SK-N-SH (cell line): Measurements from ENCODE around the gene HAND1. TPM values are rescaled to one million over a fixed set of nuclear protein-coding genes. Genes with fewer than 3 reads are reported as not detected.

ENCODE experiments used
- CTCF ChIA-PET: fragments of 300-600, 350-600 bp; formaldehyde crosslinking; extraction: SDS; loops from one replicate; lab custom pipeline; 2021; lab: Yijun Ruan, JAX
- POLR2A ChIA-PET: fragments of 350-600 bp; sonication (Branson Sonifier 250); formaldehyde crosslinking; extraction: SDS; loops from one replicate; lab custom pipeline; 2020; ENCODE audit warnings: antibody characterized with exemption, inconsistent platforms; lab: Yijun Ruan, JAX
- DNase-seq: peaks from one replicate; pipeline ENCODE4 v3.0.0; 2012
- H2AFZ ChIP-seq: fragments of 200-600 bp; sonication (generic); 2 replicates; pipeline ENCODE4 v1.8.1; 2016; ENCODE audit warnings: antibody characterized with exemption, mild to moderate bottlenecking, low read depth
- H3F3A ChIP-seq: fragments of 200-600 bp; sonication (generic); replicated peaks from 2 replicates; pipeline ENCODE3; 2016; ENCODE audit warnings: antibody characterized with exemption, mild to moderate bottlenecking; ENCODE audit not compliant: insufficient read depth
- H3K27ac ChIP-seq, 2 experiments: fragments of 200-500 bp in 1 of 2; fragments of 200-600 bp in 1 of 2; sonication (Bioruptor generic) in 1 of 2; sonication (generic), shearing (Covaris generic) in 1 of 2; 2 replicates each; pipeline versions ENCODE4 v1.5.1 to v1.6.1; 2014 to 2016; ENCODE audit warnings: low read depth in 2 of 2, inconsistent platforms in 1 of 2, low read length in 1 of 2, mild to moderate bottlenecking in 1 of 2, mixed read lengths in 1 of 2
- H3K27me3 ChIP-seq: fragments of 200-600 bp; sonication (generic), shearing (Covaris generic); 2 replicates; pipeline ENCODE4 v1.6.1; 2016; ENCODE audit warnings: mixed run types; ENCODE audit not compliant: insufficient read depth
- H3K36me3 ChIP-seq, 2 experiments: fragments of 200-500 bp in 1 of 2; fragments of 200-600 bp in 1 of 2; sonication (Bioruptor generic) in 1 of 2; sonication (generic) in 1 of 2; replicated peaks in 1 of 2; 2 replicates each; pipeline versions ENCODE3 to v1.5.1; 2014 to 2016; ENCODE audit warnings: low read length in 1 of 2, mild to moderate bottlenecking in 1 of 2; ENCODE audit not compliant: insufficient read depth in 2 of 2, control insufficient read depth in 1 of 2
- H3K4me1 ChIP-seq, 2 experiments: fragments of 200-500 bp in 1 of 2; fragments of 200-600 bp in 1 of 2; sonication (Bioruptor generic) in 1 of 2; sonication (generic), shearing (Covaris generic) in 1 of 2; 2 replicates each; pipeline versions ENCODE4 v1.5.1 to v1.6.1; 2014 to 2016; ENCODE audit warnings: low read depth in 1 of 2, low read length in 1 of 2, mixed run types in 1 of 2; ENCODE audit not compliant: insufficient read depth in 2 of 2, control insufficient read depth in 1 of 2
- H3K4me2 ChIP-seq: fragments of 200-600 bp; sonication (generic), shearing (Covaris generic); 2 replicates; pipeline ENCODE4 v1.6.1; 2017; ENCODE audit warnings: mixed run types
- H3K4me3 ChIP-seq, 2 experiments: fragments of 200-500 bp in 1 of 2; fragments of 200-600 bp in 1 of 2; sonication (Bioruptor generic) in 1 of 2; sonication (generic), shearing (Covaris generic) in 1 of 2; 2 replicates each; pipeline versions ENCODE4 v1.5.1 to v1.8.1; 2014 to 2016; ENCODE audit warnings: low read depth in 2 of 2, inconsistent platforms in 1 of 2, low read length in 1 of 2, mild to moderate bottlenecking in 1 of 2, mixed read lengths in 1 of 2, moderate library complexity in 1 of 2
- H3K79me2 ChIP-seq: fragments of 200-600 bp; sonication (generic); 2 replicates; pipeline ENCODE4 v1.8.1; 2017; ENCODE audit warnings: mild to moderate bottlenecking; ENCODE audit not compliant: insufficient read depth
- H3K9ac ChIP-seq: fragments of 200-600 bp; sonication (generic); 2 replicates; pipeline ENCODE4 v1.6.1; 2017; ENCODE audit warnings: mixed run types
- H3K9me2 ChIP-seq: fragments of 200-600 bp; sonication (generic); 2 replicates; pipeline ENCODE4 v1.6.1; 2017; ENCODE audit warnings: mixed run types
- H3K9me3 ChIP-seq: fragments of 200-600 bp; sonication (generic); 2 replicates; pipeline ENCODE4 v1.6.1; 2017; ENCODE audit warnings: mixed run types, mild to moderate bottlenecking, moderate library complexity
- H4K20me1 ChIP-seq: fragments of 200-600 bp; sonication (generic); 2 replicates; pipeline ENCODE4 v1.6.1; 2017; ENCODE audit warnings: mild to moderate bottlenecking, mixed run types; ENCODE audit not compliant: insufficient read depth
- GATA2 ChIP-seq: sonication (generic); formaldehyde crosslinking; IDR thresholded peaks from 2 replicates; pipeline ENCODE4 v1.5.0; 2020; ENCODE audit warnings: mild to moderate bottlenecking, missing genetic modification reagents
- MEF2A ChIP-seq: IDR thresholded peaks from 2 replicates; pipeline ENCODE4 v1.4.0; 2012; ENCODE audit warnings: low read depth, borderline replicate concordance
- NRF1 ChIP-seq: IDR thresholded peaks from 2 replicates; pipeline ENCODE4 v1.6.1; 2012; ENCODE audit warnings: low read depth, mild to moderate bottlenecking, low read length
- PBX3 ChIP-seq: IDR thresholded peaks from 2 replicates; pipeline ENCODE4; 2012
- RCOR1 ChIP-seq: fragments of 150-350 bp; IDR thresholded peaks from 2 replicates; pipeline ENCODE4 v1.6.1; 2017; ENCODE audit warnings: antibody characterized with exemption, low read length
- RFX5 ChIP-seq: IDR thresholded peaks from 2 replicates; pipeline ENCODE4 v1.6.1; 2012; ENCODE audit warnings: mild to moderate bottlenecking, improper control_type of control experiment, low read length
- SMC3 ChIP-seq: IDR thresholded peaks from 2 replicates; pipeline ENCODE4 v1.6.1; 2012; ENCODE audit warnings: low read depth, low read length, improper control_type of control experiment
- TCF12 ChIP-seq: IDR thresholded peaks from 2 replicates; pipeline ENCODE4 v1.4.0; 2012
- USF1 ChIP-seq: IDR thresholded peaks from 2 replicates; pipeline ENCODE4 v1.4.0; 2012; ENCODE audit warnings: low read depth, borderline replicate concordance
- YY1 ChIP-seq: IDR thresholded peaks from 2 replicates; pipeline ENCODE4 v1.4.0; 2012; ENCODE audit warnings: low read depth, mild to moderate bottlenecking
- ZBTB33 ChIP-seq: IDR thresholded peaks from 2 replicates; pipeline ENCODE4 v1.4.0; 2012; ENCODE audit warnings: low read depth, borderline replicate concordance
- WGBS: methylation state at CpG from one replicate; pipeline ENCODE4 v1.1.6; 2017; ENCODE audit warnings: low lambda C conversion rate; 5-methylcytosine and 5-hydroxymethylcytosine counted together
- polyA plus RNA-seq, 3 experiments: library from polyadenylated mRNA; depleted of rRNA; stranded (reverse); fragments of >200 nt; gene quantifications; 2 replicates each; pipeline ENCODE4 v1.2.3, GENCODE V29; 2012

Gene HAND1
- polyA plus RNA-seq, 1 of the 3 experiments (the other 2 are of a cell fraction), result 1.1 TPM

GRCh38 chr5:154430466-154430865 lies 47.6 kb downstream of the HAND1 start:
- no peaks in the 10 kb centered on the region for H4K20me1 ChIP-seq
- CTCF ChIA-PET, result interaction anchor here (0.9 to 2.9 kb wide), 3 partner anchors 9 to 358 kb away, joined by 3 to 23 read pairs (median 5); no protein-coding TSS in a partner anchor
- no peak overlapping the region for H3K4me2 ChIP-seq
- no peak overlapping the region for H3K4me3 ChIP-seq
- no peak for TF ChIP-seq GATA2 (CRISPR knock-in tag)
- no peak for TF ChIP-seq MEF2A
- TF ChIP-seq RCOR1, result no peak
- TF ChIP-seq USF1, result no peak
- TF ChIP-seq YY1, result no peak
- no peak for TF ChIP-seq SMC3
- TF ChIP-seq TCF12, result no peak
- TF ChIP-seq RFX5, result no peak
- no peak for TF ChIP-seq NRF1
- no peak for TF ChIP-seq PBX3
- TF ChIP-seq, all 33 proteins: peak for 0
- Histone ChIP-seq H3K27ac (no peak overlapping the region), H3K9ac (no peak overlapping the region), H3K9me2 (no peaks in the 10 kb centered on the region), H3K9me3 (no peaks in the 10 kb centered on the region), H3K36me3 (peaks cover 2 to 9% of the 10 kb centered on the region in 2 experiments), H3K27me3 (no peaks in the 10 kb centered on the region), H3F3A (peaks cover 11% of the 10 kb centered on the region), H3K4me1 (no peaks in the 10 kb centered on the region), H2AFZ (no peak overlapping the region), H3K79me2 (no peaks in the 10 kb centered on the region)
- 92% methylated on average over 4 of the region's 4 CpGs for WGBS
- no peak for DNase-seq
- POLR2A ChIA-PET, result no interaction called here

GRCh38 chr5:154429341-154429740 lies 48.7 kb downstream of the HAND1 start:
- Histone ChIP-seq H3K4me1 (no peaks in the 10 kb centered on the region), H3K4me3 (no peak overlapping the region), H3K27me3 (no peaks in the 10 kb centered on the region), H3K4me2 (no peak overlapping the region), H3K9ac (no peak overlapping the region), H3K79me2 (no peaks in the 10 kb centered on the region), H2AFZ (no peak overlapping the region), H3K36me3 (peaks cover 0 to 8% of the 10 kb centered on the region in 2 experiments), H3K27ac (no peak overlapping the region), H4K20me1 (no peaks in the 10 kb centered on the region), H3F3A (peaks cover 11% of the 10 kb centered on the region), H3K9me3 (no peaks in the 10 kb centered on the region), H3K9me2 (no peaks in the 10 kb centered on the region)
- TF ChIP-seq RFX5 (no peak), SMC3 (no peak), ZBTB33 (no peak)
- ChIA-PET POLR2A (no interaction called here), CTCF (interaction anchor here (2.9 kb wide), 1 partner anchor 8 kb away, joined by 23 read pairs; no protein-coding TSS in a partner anchor)
- DNase-seq, result no peak
- WGBS, result 85% methylated on average over 1 of the region's 1 CpG
